ENCODE measurements around the gene NOVA2.

DNA sequence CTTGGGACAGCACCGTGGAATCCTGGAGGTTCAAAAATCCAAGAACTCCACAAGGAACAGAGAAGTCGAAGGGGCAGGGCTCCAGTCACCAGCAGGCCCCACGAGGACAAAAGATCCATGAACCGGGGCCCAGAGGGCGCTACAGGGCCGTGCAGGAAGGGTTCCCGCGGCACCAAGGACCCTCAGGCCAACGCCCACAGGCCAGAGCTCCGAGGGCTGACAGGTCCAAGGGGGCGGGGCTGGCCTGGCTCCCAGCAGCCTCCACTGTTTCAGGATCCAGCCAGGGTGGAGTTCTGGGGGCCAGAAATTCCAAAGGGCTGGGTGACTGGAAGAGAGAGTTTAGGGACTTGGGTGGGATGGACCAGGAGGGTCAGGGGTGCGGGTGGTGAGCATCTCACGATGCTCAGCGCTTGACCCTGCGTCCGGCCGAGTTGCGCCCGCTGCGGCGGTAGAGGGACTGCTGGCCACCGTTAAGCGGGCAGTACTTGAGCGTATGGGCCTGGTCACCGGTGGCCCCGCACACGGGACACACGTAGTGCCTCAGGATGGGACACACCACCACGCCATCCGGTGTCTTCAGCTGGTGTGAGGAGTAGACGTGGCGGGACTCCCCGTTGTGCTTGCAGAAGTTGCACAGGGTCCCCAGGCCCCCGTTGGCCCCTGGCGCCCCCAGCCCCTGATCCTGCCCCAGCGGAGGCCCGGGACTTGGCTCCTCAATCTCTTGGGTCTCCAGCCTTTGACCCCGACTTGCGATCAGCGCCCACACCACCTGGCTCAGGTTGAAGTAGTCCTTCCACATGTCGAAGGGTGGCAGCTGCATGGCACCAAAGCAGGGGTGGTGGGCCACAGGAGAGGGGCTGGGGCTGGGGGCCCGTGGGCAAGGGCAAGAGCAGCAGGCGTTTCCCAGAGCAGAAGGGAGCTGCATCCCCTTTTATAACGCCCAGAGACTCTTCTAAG is 59.5 kb downstream of the NOVA2 start, which contains the start of gene NANOS2:
- TF ChIP-seq, protein P1, sequence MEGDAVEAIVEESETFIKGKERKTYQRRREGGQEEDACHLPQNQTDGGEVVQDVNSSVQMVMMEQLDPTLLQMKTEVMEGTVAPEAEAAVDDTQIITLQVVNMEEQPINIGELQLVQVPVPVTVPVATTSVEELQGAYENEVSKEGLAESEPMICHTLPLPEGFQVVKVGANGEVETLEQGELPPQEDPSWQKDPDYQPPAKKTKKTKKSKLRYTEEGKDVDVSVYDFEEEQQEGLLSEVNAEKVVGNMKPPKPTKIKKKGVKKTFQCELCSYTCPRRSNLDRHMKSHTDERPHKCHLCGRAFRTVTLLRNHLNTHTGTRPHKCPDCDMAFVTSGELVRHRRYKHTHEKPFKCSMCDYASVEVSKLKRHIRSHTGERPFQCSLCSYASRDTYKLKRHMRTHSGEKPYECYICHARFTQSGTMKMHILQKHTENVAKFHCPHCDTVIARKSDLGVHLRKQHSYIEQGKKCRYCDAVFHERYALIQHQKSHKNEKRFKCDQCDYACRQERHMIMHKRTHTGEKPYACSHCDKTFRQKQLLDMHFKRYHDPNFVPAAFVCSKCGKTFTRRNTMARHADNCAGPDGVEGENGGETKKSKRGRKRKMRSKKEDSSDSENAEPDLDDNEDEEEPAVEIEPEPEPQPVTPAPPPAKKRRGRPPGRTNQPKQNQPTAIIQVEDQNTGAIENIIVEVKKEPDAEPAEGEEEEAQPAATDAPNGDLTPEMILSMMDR (IDR thresholded peaks at IDR 0.05): no peak
- TF ChIP-seq POLR2AphosphoS5 (IDR thresholded peaks at IDR 0.05): no peak

Data from transverse colon (tissue), 4 donors.